Effector memory CD8-positive, alpha-beta T cell (primary cell): ENCODE results near the gene CEP170B.

Experiments used
- ATAC-seq: fragments of 150-1000 bp; cut with Tn5 transposase; replicated peaks from 2 replicates; pipeline ENCODE4 v1.10.0; 2021; ENCODE audit warnings: mild to moderate bottlenecking, moderate library complexity
- DNase-seq, 3 experiments: peaks; one replicate each; pipeline ENCODE4 v3.0.0; 2021
- H3K27ac Mint-ChIP-seq, 2 donors: one replicate each; pipeline ENCODE4 v1.8.0; 2022; ENCODE audit warnings: mild to moderate bottlenecking in 2 of 2, mixed read lengths in 2 of 2, moderate library complexity in 2 of 2
- H3K27me3 Mint-ChIP-seq, 2 donors: one replicate each; pipeline ENCODE4 v1.8.0; 2022; ENCODE audit warnings: mixed read lengths in 2 of 2
- H3K36me3 Mint-ChIP-seq: one replicate; pipeline ENCODE4 v1.8.0; 2022; ENCODE audit warnings: mild to moderate bottlenecking, moderate library complexity, mixed read lengths; ENCODE audit not compliant: insufficient read depth
- H3K4me1 Mint-ChIP-seq, 2 donors: one replicate each; pipeline ENCODE4 v1.8.0; 2022; ENCODE audit warnings: low read depth in 2 of 2, mixed read lengths in 2 of 2
- H3K4me3 Mint-ChIP-seq, 2 donors: one replicate each; pipeline ENCODE4 v1.8.0; 2022; ENCODE audit warnings: mild to moderate bottlenecking in 2 of 2, mixed read lengths in 2 of 2, moderate library complexity in 2 of 2
- H3K9me3 Mint-ChIP-seq, 2 donors: one replicate each; pipeline ENCODE4 v1.8.0; 2022; ENCODE audit warnings: mixed read lengths in 2 of 2

CEP170B gene

GRCh38 chr14:104874571-104875411 is 9.7 kb downstream of the CEP170B start:
- no peak for ATAC-seq

DNA sequence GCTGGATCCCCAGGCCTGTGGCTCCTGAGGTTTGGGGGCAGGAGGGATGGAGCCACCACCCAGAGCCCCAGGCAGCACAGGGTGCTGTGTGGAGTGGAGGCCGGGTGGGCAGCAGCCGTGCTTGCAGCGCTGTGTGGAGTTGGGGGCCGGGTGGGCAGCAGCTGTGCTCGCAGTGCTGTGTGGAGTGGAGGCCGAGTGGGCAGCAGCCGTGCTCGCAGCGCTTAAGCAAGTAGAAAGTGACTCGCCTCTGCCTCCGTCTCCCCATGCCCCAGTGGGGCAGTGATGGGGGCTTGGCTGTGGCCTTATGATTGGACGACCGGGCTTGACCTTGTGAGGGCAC is 10.3 kb downstream of the CEP170B start:
- H3K4me3 Mint-ChIP-seq, result no peak overlapping the region
- DNase-seq (no peak), ATAC-seq (no peak)
- peaks cover 3% of the 10 kb centered on the region for H3K36me3 Mint-ChIP-seq
- H3K9me3 Mint-ChIP-seq, result no peaks in the 10 kb centered on the region
- H3K4me1 Mint-ChIP-seq, result peaks cover 0 to 1% of the 10 kb centered on the region in 2 donors
- H3K27ac Mint-ChIP-seq, result no peak overlapping the region
- H3K27me3 Mint-ChIP-seq, result peaks cover 0 to 10% of the 10 kb centered on the region in 2 donors

More at GRCh38 chr14:104874571-104875411, 9.7 kb downstream of the CEP170B start:
- H3K4me3 Mint-ChIP-seq, result no peak overlapping the region
- H3K4me1 Mint-ChIP-seq, result peaks cover 0 to 1% of the 10 kb centered on the region in 2 donors
- DNase-seq, result no peak
- H3K27me3 Mint-ChIP-seq, result peaks cover 0 to 16% of the 10 kb centered on the region in 2 donors
- H3K36me3 Mint-ChIP-seq, result peaks cover 3% of the 10 kb centered on the region
- no peak overlapping the region for H3K27ac Mint-ChIP-seq
- no peaks in the 10 kb centered on the region for H3K9me3 Mint-ChIP-seq

GRCh38 chr14:104875811-104876210 is 10.7 kb downstream of the CEP170B start:
- no peaks in the 10 kb centered on the region for H3K9me3 Mint-ChIP-seq
- peaks cover 3% of the 10 kb centered on the region for H3K36me3 Mint-ChIP-seq
- H3K4me1 Mint-ChIP-seq, result peaks cover 0 to 1% of the 10 kb centered on the region in 2 donors
- peaks cover 0 to 10% of the 10 kb centered on the region in 2 donors for H3K27me3 Mint-ChIP-seq
- no peak overlapping the region for H3K27ac Mint-ChIP-seq
- no peak for DNase-seq
- ATAC-seq, result no peak
- H3K4me3 Mint-ChIP-seq, result no peak overlapping the region

DNA sequence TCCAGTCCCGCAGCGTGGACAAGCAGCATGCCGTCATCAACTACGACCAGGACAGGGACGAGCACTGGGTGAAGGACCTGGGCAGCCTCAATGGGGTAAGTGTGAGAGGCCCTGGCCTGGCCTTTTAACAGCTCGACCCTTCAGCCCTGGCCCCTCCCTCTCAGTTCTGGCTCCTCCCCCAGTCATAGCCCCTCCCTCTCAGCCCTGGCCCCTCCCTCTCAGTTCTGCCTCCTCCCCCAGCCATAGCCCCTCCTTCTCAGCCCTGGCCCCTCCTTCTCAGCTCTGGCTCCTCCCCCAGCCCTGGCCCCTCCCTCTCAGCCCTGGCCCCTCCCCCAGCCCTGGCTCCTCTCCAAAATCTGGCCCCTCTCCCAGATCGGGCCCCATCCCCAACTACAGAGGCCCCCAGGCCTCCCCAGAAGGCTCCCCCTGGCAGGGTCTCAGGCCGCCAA is 11.2 kb downstream of the CEP170B start:
- no peaks in the 10 kb centered on the region for H3K9me3 Mint-ChIP-seq
- peaks cover 0 to 10% of the 10 kb centered on the region in 2 donors for H3K27me3 Mint-ChIP-seq
- ATAC-seq (peak; percentile 80), DNase-seq (peak in 2 of 3 experiments; percentile 19 to 23)
- peaks cover 3% of the 10 kb centered on the region for H3K36me3 Mint-ChIP-seq
- H3K4me3 Mint-ChIP-seq, result no peak overlapping the region
- no peak overlapping the region for H3K27ac Mint-ChIP-seq
- peaks cover 0 to 1% of the 10 kb centered on the region in 2 donors for H3K4me1 Mint-ChIP-seq

DNA sequence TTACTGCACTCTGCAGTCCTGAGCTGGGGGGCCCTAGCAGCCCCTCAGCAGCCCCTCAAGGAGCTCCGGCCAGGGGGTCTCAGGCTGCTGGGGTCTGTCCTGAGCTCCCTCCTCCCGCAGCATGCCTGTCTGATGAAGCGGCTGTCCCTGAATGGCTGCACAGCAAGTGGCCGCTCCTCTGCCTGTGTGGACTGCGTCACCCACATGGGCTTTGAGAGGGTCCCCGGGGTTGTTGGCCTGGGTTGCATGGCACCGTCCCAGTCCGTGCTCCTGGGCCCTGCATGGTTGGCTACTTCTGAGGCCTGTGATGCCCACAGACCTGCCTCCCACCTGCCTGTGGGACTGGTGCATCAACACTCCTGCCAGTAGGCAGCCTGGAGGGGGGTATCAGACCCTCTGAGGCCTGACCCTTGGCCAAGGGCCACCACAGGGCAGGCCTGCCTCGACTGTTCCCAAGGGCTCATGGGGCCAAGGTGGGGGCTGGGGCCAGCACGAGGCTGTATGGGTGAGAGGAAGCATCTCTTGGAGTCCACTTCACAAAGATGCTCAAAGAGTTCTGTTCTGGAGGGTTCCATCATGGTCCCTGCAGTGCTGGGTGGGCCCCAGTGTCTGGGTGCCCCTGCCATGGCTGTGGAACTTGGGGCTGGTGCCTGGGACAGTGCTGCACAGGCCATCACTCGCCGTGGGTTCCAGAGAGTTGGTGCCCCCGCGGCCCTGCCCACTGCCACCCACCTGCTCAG is 12.2 kb downstream of the CEP170B start:
- H3K36me3 Mint-ChIP-seq, result peaks cover 3% of the 10 kb centered on the region
- no peak for DNase-seq
- H3K4me3 Mint-ChIP-seq, result no peak overlapping the region
- H3K27me3 Mint-ChIP-seq, result peaks cover 0 to 10% of the 10 kb centered on the region in 2 donors
- H3K4me1 Mint-ChIP-seq, result peaks cover 0 to 1% of the 10 kb centered on the region in 2 donors
- ATAC-seq, result no peak
- no peaks in the 10 kb centered on the region for H3K9me3 Mint-ChIP-seq
- H3K27ac Mint-ChIP-seq, result no peak overlapping the region

DNA sequence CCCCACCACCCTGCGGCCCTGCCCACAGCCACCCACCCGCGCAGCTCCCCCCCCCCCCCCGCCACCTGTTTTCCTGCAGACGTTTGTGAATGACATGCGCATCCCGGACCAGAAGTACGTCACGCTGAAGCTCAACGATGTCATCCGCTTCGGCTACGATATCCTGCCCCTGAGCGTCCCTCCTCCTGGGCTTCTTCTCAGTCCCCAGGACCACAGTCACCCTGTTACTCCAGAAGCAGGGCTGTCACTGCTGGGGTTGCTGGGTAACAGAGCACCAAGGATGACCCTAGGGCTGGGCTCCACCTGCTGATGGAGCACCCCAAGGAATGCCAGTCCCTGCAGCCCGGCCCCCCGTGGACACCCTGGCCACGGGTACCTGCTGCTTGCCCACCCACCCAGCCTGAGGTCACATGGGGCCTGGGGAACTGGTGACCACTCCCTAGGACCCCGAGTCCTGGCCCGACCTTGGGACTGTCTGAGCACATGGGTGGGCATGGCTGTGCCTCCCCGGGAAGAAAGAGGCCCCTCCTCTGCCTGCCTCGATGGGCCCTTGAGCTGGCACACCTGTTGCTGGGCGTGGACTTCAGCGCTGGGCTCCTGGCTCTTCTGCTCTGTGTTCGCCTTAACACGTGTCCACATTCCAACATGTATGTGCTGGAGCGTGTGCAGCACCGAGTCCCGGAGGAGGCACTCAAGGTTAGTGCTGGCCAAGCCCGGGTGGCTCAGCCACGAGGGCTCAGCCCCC is 12.9 kb downstream of the CEP170B start:
- H3K36me3 Mint-ChIP-seq, result peaks cover 3% of the 10 kb centered on the region
- DNase-seq (no peak), ATAC-seq (no peak)
- peaks cover 0 to 4% of the 10 kb centered on the region in 2 donors for H3K27me3 Mint-ChIP-seq
- no peaks in the 10 kb centered on the region for H3K9me3 Mint-ChIP-seq
- H3K4me1 Mint-ChIP-seq, result no peaks in the 10 kb centered on the region
- no peak overlapping the region for H3K4me3 Mint-ChIP-seq
- no peak overlapping the region for H3K27ac Mint-ChIP-seq

- Mint-ChIP-seq H3K9me3 (no peaks in the 10 kb centered on the region), H3K4me1 (no peaks in the 10 kb centered on the region), H3K36me3 (no peaks in the 10 kb centered on the region), H3K27ac (no peak overlapping the region), H3K27me3 (no peaks in the 10 kb centered on the region), H3K4me3 (no peak overlapping the region)
- DNase-seq, result no peak
- ATAC-seq, result no peak
Measured at GRCh38 chr14:104878582-104878981, 13.5 kb downstream of the CEP170B start.

GRCh38 chr14:104879201-104879982 is 14.3 kb downstream of the CEP170B start:
- H3K27ac Mint-ChIP-seq, result no peak overlapping the region
- no peaks in the 10 kb centered on the region for H3K9me3 Mint-ChIP-seq
- ATAC-seq, result no peak
- no peaks in the 10 kb centered on the region for H3K4me1 Mint-ChIP-seq
- no peaks in the 10 kb centered on the region for H3K36me3 Mint-ChIP-seq
- no peak for DNase-seq
- no peak overlapping the region for H3K4me3 Mint-ChIP-seq
- no peaks in the 10 kb centered on the region for H3K27me3 Mint-ChIP-seq

DNA sequence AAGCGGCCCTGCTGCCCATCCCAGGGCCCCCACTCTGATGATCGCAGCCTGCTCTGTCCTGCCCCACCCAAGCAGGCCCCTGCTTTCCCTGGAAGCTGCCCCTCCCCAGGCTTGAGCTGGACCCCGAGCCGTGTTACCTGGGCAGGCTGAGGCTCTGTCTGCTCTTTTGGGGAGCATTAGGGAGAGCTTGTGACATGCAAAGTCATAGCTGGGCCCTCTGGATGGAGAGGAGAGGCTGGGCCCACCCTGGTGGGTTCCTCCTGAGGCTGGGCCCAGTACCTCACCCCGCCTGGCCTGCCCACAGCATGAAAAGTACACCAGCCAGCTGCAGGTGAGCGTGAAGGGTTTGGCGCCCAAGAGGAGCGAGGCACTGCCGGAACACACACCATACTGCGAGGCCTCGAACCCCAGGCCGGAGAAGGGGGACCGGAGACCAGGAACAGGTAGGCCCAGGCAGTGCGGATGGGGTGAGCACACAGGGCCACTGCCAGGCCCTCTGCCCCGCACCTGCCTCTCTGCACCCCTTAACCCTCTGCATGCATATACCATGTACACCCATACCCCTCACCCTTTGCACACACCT is 15.0 kb downstream of the CEP170B start:
- Mint-ChIP-seq H3K4me3 (no peak overlapping the region), H3K4me1 (no peaks in the 10 kb centered on the region), H3K27ac (no peak overlapping the region), H3K9me3 (no peaks in the 10 kb centered on the region), H3K27me3 (no peaks in the 10 kb centered on the region), H3K36me3 (no peaks in the 10 kb centered on the region)
- no peak for DNase-seq
- no peak for ATAC-seq

DNA sequence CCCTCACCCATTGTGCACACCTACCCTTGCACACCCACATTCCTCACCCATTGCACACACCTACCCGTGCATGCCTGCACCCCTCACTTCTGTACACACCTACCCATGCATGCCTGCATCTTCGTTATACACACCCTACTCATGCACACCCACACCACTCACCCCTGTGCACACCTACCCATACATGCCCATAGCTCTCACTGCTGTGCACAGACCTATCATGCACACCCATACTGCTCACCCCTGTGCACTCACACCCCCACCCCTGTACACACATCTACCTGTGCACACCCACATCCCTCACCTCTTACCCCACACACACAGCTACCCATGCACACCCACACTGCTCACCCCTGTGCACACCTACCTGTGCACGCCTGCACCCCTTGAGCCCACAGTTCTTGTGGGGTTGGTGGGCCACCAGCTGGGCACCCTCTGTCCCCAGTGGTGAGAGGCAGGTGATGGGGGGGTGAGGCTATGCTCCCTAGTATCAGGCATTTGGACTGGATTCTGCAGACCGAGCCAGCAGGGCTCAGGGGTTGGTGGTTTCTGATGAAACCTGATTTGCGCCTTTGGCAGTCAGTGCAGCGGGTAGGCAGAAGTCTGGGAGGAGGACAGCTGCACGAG is 15.6 kb downstream of the CEP170B start:
- Mint-ChIP-seq H3K4me3 (no peak overlapping the region), H3K4me1 (no peaks in the 10 kb centered on the region), H3K9me3 (no peaks in the 10 kb centered on the region), H3K36me3 (no peaks in the 10 kb centered on the region), H3K27ac (no peak overlapping the region), H3K27me3 (no peaks in the 10 kb centered on the region)
- no peak for ATAC-seq
- no peak for DNase-seq

- no peak overlapping the region for H3K4me3 Mint-ChIP-seq
- H3K4me1 Mint-ChIP-seq, result no peaks in the 10 kb centered on the region
- DNase-seq, result no peak
- no peaks in the 10 kb centered on the region for H3K36me3 Mint-ChIP-seq
- no peaks in the 10 kb centered on the region for H3K27me3 Mint-ChIP-seq
- no peak for ATAC-seq
- no peak overlapping the region for H3K27ac Mint-ChIP-seq
- H3K9me3 Mint-ChIP-seq, result no peaks in the 10 kb centered on the region
Measured at GRCh38 chr14:104881369-104881979, 16.4 kb downstream of the CEP170B start.

- Mint-ChIP-seq H3K27ac (no peak overlapping the region), H3K4me3 (no peak overlapping the region), H3K36me3 (no peaks in the 10 kb centered on the region), H3K9me3 (no peaks in the 10 kb centered on the region), H3K27me3 (no peaks in the 10 kb centered on the region), H3K4me1 (no peaks in the 10 kb centered on the region)
- DNase-seq (no peak), ATAC-seq (no peak)
Measured at GRCh38 chr14:104882325-104882973, 17.4 kb downstream of the CEP170B start.
